Stimulated activated CD4-positive, alpha-beta T cell treated with anti-CD3 and anti-CD28 coated beads, Interleukin-15, amount 100 ng/mL, for 48 hours (primary cell): ENCODE measurements around the gene CNTFR.

ENCODE experiments used
- DNase-seq, 2 donors: peaks; one replicate each; pipeline ENCODE4 v3.0.0-alpha.2; 2020; ENCODE audit warnings: low read depth in 2 of 2

CNTFR gene

DNA sequence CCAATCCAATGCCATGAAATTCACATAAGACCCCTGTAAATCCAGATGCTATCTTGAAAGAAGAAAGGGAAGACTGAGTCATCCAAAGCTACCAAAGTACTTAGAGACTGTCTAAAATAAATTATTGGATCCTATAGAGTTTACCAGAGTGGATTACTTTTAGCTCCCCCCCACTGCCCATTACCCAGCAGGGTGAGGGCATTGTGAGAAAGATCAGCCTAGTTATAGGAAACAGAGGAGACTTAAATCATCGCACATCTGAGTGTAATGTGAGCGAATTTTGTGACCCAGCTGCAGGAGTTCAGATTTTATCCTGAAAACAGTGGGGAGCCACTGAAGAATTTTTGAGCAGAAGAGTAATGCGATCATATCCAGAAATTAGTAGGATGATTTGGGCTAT, 65.2 kb downstream of the CNTFR start:
- DNase-seq: no peak

DNA sequence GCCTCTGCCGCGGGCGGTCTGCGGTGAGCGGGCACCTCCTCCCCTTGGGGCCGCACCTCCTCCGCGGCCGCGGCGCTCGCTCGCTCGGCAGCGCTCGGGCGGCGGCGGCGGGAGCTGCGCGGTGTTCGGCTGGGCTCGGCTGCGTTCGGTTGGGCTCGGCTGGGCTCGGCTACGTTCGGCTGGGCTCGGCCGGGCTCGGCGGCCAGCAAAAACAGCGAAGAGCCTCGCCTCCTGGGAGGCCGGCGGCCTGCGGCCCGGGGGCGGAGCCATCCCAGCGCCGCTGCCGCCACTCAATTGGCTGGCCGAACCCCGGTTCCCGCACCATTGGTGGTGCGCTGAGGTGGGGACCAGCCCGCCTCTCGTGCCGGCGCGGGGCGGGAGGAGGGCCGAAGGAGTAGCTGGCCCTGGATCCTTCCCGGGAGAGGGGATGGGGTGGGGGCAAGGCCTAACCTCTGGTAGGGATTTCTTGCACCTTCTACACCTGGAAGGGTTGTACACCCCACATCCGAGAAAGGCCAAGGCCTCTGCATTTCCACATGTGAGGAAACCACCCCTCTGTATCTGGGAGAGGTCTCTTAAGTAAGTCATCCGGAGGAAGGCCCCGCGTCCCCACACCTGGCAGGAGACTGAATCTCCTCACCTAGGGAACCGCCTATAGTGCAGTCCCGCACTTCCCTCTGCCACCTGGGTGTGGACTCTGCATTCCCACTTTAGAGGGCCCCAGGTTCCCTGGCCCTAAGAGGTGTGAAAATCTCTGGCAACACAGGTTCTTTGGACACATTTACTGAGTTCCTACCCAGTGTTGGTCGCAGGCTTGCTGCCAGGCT, 66.3 kb downstream of the CNTFR start, which contains the start of gene ENHO:
TSS of gene ENHO (minus strand) at position 20 of the 827 bp plus-strand sequence. CDS start 1,295 bp downstream, outside the sequence.
- DNase-seq: peak; percentile 76 to 84

DNA sequence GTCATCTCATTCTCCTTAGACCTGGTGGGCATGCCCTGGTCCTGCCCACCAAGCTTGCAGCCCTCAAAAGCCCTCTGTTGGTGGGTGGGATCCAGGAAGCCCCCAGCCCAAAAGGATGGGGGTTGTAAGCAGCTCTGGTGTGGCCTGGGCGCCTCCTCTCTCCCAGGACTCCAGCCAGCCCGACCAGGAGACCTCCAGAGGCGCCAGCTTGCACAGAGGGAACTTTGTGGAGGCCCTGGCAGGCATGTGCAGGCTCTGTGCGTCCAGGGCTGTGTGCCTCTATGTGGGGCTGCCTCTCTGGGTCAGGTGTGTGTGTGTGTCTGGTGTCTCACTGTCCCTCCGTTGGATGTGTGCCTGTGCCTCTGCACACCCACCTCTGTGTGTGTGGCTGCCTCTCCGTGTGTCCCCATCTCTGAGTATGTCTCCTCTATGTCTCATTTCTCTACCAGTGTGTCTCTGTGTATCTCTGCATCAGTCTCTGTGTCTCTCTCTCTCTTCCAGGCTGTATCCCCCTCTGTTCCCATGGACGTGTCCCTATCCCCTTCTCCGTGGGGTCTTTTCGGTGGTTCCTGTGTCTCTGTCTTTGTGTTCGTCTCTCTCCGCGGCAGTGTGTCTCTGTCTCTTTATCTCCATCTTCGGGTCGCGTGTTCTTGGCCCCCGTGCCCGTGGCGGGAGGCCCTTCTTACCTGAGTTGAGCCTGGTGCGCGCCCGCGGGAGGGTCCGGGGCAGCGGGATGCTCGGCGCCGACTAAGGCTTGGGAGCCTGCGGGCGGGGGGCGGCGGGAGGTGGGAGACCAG, 67.2 kb downstream of the CNTFR start:
- no peak for DNase-seq

DNA sequence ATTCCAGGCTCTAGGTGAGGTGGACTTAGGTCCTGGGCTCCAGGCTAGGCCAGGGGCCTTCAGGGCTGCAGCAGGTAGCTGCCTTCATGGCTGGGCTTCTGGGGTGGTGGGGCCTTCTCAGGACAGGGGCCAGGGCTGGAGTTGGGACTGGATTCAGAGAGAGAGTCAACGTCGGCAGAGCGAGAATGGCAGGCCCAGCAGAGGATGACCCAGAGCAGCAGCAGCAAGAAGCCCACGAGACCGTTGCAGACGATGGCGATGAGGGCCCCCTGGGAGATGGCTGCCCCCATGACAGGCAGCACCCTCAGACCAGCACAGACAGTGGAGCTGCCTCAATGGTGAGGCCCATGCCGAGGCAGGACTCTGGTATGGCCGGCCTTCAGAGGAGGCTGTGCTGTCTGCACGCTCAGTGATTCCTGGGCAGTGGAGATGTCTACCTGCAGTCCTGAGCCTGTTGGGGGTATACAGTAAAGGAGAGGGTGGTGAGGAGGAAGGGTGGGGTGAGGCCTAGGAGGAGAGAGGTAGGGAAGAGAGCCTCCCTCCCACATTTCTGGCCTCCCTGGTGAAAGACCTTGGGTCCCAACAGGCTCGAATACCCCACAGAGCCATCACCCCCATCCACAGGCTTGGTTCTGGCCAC, 68.0 kb downstream of the CNTFR start:
- DNase-seq: no peak

DNA sequence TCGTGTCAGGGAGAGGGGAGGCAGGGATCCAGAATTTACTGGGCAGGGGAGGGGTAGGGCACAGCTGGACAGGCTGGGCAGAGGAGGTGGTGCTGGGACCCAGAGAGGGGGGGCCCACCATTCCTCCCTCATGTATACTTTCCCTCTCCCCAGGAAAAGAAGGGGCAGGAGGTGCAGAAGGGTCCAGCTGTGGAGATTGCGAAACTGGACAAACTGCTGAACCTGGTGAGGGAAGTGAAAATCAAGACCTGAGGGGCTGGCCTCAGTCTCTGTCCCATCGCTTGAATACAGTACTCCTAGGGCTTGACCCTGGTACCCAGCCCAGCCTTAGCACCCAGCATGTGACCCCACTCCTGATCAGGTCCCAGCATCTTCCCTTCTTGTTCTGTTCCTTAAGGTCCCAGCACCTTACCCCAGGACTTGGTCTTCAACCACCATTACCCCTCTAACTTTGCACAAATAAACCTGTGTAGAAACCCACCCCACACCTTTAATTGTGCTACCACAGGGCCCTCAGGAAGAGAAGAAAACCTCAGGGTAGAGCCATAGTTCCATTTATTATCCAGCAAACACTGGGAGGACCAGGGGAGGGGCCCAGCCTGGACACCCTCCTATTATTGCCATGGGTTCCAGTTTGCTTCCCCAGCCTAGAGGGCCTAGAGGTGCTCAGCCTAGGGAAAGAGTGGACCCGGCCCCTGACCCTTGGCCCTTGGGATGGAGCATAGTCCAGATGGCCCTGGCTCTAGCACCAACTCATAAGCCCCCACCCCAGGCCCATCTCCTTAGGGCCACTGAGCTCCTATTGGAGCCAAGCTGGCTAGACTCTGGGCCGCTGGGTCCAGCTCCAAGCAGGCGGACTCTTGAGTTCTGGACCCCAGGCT, 68.8 kb downstream of the CNTFR start:
- DNase-seq: no peak

DNA sequence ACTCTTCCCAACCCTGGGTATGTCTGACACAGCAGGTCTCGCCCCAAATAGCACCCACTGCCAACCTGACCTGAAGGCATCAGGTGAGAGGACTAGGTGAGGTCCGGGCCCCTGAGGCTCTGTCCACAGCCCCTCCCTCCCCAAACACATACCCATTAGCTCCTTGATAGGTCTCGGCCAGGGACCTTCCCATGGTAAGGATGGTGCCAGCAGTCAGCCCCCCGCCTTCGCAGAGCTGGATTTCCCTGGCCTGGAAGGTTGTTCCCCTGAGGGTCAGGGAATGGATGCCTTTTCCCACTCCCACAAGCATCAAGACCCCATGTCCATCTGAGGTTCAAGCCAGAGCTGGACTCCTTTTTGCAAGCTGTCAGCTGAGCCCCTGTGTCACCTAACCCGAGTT, 69.4 kb downstream of the CNTFR start:
- no peak for DNase-seq

DNA sequence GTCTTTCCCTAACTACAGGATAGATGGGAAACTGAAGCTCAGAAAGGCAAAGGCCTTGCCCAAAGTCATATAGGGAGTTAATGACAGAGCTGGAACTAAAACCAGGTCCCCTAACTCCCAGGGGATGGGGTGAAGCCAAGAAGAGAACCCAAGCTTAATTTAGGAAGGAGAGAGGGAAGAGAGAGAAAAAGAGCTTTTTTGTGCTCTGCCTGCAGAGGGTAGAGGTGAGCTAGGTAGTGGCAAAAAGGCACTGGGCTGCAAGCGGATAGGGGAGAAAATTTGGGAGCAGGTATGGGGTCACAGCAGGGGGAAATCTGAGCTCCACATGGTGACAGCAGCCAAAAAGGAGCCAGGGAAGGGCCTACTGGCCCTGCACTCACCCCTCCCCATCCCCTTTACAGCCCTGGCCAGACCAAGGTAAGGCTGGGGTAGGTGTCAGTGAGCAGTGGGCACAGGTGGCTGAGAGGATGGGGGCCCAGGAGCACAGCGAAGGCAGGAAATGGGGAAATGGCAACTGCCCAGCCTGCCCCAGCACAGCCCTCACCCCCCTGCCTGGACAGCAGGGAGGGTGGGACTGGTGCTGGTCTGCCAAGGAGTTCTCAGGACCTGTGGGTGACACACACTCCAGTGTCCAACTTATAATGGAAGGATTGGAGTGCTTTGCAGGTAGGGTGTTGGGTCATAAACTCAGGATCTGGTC, 70.1 kb downstream of the CNTFR start:
- DNase-seq: no peak

DNA sequence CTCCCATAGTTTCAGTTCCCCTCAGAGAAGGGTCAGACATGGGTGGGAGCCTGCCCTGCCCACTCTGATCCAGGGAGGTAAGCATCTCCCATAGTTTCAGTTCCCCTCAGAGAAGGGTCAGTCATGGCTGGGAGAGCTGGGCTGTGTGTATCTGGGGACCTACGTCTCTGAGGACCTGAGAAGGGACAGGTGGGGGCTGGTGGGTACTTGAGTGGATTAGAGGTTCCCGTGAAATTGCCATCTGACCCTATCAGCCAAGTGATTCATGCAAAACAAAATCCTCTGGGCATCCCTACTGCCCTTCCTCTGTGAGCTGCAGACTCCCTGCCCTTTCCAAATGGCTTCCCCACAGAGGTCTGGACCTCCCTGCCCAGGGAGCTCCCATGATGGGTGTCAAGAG, 70.6 kb downstream of the CNTFR start:
- no peak for DNase-seq

DNA sequence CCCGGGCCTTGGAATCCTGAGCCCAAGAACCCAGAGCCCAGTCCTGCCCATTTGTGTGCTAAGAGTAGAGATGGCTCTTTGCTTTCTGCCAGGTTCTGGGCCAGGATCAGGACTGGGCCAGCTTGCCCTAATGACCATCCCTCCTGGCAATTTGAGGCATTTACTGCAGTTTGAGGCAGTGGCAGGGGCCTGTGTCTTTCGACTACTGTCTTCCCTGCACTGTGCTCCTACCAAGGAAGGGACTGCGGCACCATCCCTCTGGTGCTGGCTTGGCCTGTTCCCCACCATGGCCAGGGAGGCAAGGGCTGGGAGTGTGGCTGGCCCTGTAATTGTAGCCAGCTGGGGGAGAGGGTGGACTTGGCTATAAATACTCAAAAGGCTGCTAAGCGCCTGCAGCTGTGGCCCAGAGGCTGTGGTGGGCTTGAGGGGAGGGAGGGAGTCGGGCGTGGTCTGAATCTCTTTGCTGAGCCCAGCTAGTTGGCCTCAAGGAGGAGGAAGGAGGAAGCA, 71.4 kb downstream of the CNTFR start:
- no peak for DNase-seq

DNA sequence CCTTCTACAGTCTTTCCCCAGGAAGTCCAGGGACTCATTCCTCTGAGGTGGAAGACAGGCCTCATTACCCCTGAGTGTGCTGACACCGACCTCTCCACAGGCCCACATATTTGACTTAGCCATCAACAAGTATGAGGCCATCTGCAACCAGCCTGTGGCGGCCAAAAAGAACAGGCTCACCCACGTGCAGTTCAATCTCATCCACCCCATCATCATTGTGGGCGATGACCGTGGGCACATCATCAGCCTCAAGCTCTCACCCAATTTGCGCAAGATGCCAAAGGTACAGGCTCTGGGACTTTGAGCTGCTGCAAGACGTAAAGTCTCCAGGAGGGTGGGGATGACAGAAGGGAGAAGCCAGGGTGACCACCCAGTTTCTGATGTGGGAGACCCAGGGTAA, 72.3 kb downstream of the CNTFR start:
- DNase-seq: no peak

DNA sequence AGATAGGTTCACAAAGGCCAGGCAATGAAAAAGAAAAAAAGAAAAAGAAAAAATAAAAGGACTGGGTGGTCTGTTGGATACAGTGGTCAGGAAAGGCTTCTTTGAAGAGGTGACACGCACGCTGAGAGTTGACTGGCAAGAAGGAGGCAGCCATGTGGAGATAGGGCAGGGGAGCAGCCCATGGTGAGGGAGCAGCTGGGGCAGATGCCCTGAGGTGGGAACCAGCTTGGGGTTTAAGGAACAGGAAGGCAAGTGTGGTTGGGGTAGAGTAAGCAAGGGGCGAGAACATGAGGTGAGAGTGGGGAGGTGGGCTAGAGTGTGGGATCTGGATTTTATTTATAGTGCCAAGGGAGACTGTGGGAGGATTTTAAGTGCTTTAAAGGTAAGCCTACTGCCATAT, 73.6 kb downstream of the CNTFR start:
- no peak for DNase-seq

DNA sequence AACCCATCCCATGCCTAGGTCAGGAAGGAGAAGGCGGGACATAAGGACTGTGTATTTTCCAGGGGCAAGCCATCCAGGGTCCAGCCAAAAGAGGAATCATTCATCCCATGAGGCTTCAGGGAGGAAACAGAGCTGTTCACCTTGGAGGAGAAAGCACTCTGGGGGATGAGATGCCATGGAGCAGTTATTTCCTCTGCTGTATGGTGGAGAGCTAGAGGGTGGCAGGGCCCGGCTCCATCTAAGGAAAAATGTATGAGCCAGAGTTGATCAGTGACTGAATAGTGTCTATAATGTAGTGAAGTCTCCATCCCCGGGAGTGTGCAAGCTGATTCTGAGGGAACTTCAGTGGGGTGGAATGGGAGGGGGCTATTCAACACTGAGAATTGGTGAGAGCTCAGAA, 74.7 kb downstream of the CNTFR start:
- no peak for DNase-seq

DNA sequence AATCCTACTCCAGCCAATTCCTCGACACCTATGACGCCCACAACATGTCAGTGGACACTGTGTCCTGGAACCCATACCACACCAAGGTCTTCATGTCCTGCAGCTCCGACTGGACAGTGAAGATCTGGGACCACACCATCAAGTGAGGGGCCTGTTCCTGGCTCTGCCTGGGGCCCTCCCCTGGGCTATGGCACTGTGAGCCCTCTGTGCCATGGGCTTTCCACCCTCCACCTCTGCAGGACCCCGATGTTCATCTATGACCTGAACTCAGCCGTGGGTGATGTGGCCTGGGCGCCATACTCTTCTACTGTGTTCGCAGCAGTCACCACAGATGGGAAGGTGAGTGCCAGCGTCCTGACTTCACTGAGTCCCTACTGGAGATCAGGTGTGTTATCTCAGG, 75.1 kb downstream of the CNTFR start:
- DNase-seq: no peak

DNA sequence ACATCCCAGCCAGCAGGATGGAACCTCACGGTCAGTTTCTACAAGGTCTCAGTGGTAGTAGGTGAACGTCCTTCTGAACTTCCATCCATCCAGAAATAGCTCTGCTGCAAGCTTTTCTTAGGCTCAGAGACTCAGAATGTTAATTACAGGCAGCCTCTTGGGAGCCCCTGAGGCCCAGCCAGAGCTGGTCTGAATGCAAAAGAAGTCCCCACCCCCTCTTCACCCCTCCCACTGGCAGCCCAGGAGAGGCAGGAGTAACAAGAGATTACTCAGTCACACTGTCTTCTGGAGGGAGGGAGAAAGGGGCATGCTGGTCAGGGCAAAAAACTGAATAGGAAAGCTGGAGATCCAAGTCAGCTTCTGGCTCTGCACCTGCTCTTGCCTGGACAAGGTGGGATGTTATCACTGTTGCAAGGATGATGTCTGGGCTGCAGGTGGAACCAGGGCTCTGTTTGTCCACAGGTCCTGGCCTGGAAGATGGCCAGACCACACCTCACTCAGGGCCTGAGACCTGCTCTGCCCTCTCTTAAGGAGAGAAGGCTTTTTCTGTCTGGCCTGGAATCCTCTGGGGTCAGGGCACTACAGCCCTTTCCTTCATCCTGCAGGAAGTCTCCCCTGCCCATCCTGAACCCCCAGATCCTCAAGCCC, 75.8 kb downstream of the CNTFR start:
- no peak for DNase-seq

DNA sequence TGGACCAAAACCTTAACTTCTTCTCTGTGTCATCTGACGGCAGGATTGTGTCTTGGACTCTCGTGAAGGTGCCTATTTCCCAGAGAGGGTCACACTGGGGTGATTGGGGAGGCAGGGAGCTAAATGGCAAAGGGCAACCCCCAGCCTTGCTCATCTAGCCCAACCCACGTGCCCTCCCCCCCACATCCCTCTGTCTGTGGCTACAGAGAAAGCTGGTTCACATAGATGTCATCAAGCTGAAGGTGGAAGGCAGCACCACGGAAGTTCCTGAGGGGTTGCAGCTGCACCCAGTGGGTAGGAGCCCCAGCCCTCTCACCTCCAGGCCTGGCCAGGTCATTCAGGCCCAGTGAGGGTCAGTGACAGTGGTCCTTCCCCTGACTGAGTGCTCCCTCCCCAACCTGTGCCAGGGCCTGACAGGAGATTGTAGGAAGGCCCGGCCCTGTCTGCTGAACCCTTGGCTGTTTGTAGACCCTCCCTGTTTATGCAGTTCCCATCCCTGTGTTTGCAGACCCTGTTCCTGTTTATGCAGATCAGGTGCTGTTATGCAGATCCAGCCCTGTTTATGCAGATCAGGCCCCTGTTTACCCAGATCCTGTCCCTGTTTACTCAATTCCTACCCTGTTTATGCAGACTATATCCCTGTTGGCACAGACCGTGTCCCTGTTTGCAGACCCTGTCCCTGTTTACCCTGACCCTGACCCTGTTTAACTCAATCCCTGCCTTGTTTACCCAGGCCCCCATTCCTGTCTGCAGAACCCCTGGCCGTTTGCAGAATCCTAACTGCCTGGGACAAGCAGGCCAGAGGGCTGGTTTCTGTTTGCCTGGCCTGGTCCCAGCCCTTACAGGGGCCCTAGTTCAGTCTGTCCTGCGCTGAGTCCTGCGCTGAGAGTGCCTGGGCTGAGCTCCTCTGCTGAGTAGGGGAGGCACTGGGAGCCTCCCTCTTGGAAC, 77.1 kb downstream of the CNTFR start:
- DNase-seq: no peak

DNA sequence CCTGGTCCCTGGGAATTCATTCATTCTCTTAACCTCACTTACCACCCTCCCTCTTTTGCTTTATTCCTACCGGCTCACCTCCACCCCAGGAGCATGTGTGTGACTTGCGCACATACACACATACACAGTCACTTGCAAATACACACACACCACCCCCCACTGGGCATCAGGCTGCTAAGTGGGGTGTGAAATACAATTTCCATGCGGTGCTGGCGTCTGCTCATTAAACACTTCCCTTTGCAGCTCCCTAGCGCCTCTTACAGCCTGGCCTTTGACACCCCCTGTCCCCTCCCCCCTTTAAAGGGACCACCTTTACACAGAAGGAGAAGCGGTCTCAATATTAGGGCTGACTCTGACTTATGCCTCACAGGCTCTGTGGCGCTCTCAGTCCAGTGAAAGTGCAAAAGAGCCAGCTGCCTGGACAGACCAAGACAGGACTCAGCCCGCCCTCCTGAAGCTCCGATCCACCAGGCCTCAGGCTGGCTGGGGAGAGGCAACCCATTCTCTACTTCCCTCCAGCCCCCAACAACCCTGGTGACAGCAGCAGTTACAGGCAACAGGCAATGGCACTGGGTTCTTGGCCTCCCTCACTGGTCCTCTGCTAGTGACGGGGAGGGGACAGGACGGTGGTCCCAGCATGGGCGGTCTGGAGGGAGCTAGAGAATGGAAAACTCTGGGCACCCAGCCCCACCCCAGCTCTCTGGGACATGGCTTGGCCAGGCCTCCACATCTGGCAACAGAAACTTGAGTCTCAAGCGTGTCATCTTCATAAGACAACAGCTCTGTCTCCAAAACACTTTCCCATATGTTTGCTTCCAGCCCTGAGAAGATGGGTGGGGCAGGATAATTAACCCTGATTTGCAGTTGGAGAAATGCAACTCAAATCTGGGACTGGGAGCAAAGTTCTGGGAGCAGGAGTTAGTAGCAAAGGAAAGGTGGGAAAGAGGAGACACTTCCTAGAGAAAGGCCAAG, 78.7 kb downstream of the CNTFR start:
- no peak for DNase-seq

DNA sequence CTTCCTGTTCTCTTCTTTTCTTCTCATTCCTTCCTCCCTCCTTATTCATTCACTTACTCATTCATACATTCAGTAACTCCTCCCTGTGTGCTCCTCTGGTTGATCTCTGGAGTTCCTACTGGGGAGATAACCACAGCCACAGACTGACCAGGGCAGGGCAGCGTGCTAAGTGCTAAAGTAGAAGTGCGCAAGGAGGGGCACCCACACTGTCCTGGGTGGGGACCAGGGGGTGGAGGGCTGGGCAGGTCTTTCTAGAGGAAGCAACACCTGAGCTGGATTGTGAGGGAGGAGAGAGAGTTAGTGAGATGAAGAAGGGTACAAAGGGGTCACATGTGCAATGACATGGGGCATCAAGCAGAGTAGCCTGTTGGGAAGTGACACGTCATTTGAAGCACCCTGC, 80.6 kb downstream of the CNTFR start:
- DNase-seq: no peak

DNA sequence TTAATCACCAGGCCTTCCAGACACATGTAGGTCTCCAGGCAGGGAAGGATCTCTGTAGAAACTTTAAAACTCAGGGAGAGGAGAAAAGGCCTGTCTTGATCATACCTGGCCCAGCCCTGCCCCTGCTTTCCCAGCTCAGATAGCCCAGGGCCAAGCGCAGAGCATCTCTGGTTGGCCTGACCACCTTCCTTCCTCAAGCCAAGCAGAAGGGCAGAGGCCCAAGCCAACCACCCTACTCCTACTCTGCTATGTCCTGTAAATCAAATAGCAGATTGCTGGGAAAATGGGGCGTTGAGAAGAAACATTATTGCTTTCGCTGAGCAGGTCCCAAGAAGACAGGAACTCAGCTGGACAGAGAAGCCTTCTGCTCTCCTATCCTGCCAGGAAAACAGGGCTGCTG, 81.1 kb downstream of the CNTFR start:
- DNase-seq: no peak
